ENCODE results near the gene RABGAP1. TPM values are rescaled to one million over a fixed set of nuclear protein-coding genes. Genes with fewer than 3 reads are reported as not detected.

The RABGAP1 gene
- total RNA-seq, 1 experiment from 2014 or later: 95.8 TPM

DNA sequence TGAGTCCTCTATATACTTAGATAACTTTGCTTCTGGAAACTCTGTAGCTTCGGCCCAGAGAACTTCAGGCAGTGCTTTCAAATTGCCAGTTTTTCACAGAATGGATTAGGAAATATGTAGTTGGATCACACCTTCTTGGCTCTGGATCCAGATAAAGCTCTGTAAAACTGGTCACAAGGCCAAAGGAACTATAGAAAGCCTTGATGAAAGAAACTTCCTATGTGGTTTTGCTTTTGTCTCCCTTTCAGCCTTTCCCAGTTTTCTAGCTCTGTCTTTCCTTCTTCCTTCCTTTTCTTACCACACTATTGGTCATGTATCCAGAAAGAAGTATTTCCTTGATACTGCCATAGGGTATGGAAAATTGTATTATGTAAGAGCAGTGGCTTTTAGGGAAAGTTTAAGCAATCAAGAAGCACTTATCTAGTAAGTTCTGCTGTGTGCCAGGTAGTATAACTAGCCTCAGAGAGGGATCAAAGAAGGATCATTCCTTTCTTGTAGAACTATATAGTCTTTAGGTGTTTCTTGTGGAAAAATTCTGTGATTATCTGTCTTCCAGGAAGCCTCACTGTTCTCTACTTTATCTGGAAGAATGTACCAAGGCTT, 98.9 kb downstream of the RABGAP1 start:
- no peak for DNase-seq
- Histone ChIP-seq H4K20me1 (ENCODE audit: insufficient read depth) (0 out of 2 replicates have a peak, but pooled peaks cover 3% of the 10 kb centered on the region), H2AFZ (no peak overlapping the region), H3K27me3 (ENCODE audit: insufficient read depth, low read depth) (no peaks in the 10 kb centered on the region), H3K9me3 (ENCODE audit: insufficient read depth, low read depth) (no peaks in the 10 kb centered on the region), H3K9me2 (ENCODE audit: insufficient read depth) (no peaks in the 10 kb centered on the region), H3K79me2 (ENCODE audit: low read depth) (no peaks in the 10 kb centered on the region), H3K4me1 (replicated peaks; ENCODE audit: insufficient read depth) (no peaks in the 10 kb centered on the region), H3F3A (ENCODE audit: insufficient read depth, low read depth) (no peaks in the 10 kb centered on the region), H3K4me2 (no peak overlapping the region), H3K27ac (no peak overlapping the region), H3K36me3 (ENCODE audit: low read depth) (no peaks in the 10 kb centered on the region), H3K4me3 (no peak overlapping the region)
- POLR2A ChIA-PET (ENCODE audit: unreplicated experiment): no interaction called here
- CTCF ChIA-PET: no interaction called here
- intact Hi-C loops (cut with micrococcal nuclease; ENCODE audit: unreplicated experiment): no loop called here
- BruUV-seq (replicated peaks): no TSS peak
- TF ChIP-seq EZH2 (IDR thresholded peaks at IDR 0.05; ENCODE audit: low read depth): no peak

DNA sequence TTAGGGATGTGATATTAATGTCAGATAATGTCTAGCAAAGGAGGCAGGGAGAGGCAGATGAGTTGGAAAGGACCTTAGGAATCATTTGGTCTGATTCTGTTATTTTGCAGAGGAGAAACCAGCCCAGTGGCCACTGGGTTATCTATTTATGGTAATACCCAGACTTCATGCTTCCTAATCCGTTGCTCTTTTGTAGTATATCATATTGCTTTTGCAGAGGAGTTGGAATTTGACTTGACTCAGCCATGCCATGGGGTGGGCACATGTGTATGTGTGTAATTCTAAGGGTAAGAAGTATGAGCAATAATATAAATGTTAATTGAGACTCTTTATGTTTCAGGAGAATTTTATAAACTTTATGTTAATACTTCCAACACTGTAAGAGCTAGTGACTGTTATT, 100.0 kb downstream of the RABGAP1 start:
- no peak overlapping the region for H3K4me3 ChIP-seq
- intact Hi-C loops (cut with micrococcal nuclease; ENCODE audit: unreplicated experiment): no loop called here
- H3K4me1 ChIP-seq (replicated peaks; ENCODE audit: insufficient read depth): no peaks in the 10 kb centered on the region
- H3K79me2 ChIP-seq (ENCODE audit: low read depth): no peaks in the 10 kb centered on the region
- H3K4me2 ChIP-seq: no peak overlapping the region
- no peaks in the 10 kb centered on the region for H3K9me3 ChIP-seq (ENCODE audit: insufficient read depth, low read depth)
- TF ChIP-seq, protein P1, sequence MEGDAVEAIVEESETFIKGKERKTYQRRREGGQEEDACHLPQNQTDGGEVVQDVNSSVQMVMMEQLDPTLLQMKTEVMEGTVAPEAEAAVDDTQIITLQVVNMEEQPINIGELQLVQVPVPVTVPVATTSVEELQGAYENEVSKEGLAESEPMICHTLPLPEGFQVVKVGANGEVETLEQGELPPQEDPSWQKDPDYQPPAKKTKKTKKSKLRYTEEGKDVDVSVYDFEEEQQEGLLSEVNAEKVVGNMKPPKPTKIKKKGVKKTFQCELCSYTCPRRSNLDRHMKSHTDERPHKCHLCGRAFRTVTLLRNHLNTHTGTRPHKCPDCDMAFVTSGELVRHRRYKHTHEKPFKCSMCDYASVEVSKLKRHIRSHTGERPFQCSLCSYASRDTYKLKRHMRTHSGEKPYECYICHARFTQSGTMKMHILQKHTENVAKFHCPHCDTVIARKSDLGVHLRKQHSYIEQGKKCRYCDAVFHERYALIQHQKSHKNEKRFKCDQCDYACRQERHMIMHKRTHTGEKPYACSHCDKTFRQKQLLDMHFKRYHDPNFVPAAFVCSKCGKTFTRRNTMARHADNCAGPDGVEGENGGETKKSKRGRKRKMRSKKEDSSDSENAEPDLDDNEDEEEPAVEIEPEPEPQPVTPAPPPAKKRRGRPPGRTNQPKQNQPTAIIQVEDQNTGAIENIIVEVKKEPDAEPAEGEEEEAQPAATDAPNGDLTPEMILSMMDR (conservative IDR thresholded peaks at IDR 0.05): no peak
- TF ChIP-seq EZH2 (IDR thresholded peaks at IDR 0.05; ENCODE audit: low read depth): no peak
- H3K27ac ChIP-seq: no peak overlapping the region
- no TSS peak for BruUV-seq (replicated peaks)
- CTCF ChIA-PET: no interaction called here
- no peak overlapping the region for H2AFZ ChIP-seq
- no peaks in the 10 kb centered on the region for H3K9me2 ChIP-seq (ENCODE audit: insufficient read depth)
- H3F3A ChIP-seq (ENCODE audit: insufficient read depth, low read depth): no peaks in the 10 kb centered on the region
- no peaks in the 10 kb centered on the region for H3K27me3 ChIP-seq (ENCODE audit: insufficient read depth, low read depth)
- no peaks in the 10 kb centered on the region for H3K36me3 ChIP-seq (ENCODE audit: low read depth)
- POLR2A ChIA-PET (ENCODE audit: unreplicated experiment): no interaction called here
- DNase-seq: no peak
- peaks cover 3% of the 10 kb centered on the region; the same call in 1 of the 2 replicates for H4K20me1 ChIP-seq (ENCODE audit: insufficient read depth)

DNA sequence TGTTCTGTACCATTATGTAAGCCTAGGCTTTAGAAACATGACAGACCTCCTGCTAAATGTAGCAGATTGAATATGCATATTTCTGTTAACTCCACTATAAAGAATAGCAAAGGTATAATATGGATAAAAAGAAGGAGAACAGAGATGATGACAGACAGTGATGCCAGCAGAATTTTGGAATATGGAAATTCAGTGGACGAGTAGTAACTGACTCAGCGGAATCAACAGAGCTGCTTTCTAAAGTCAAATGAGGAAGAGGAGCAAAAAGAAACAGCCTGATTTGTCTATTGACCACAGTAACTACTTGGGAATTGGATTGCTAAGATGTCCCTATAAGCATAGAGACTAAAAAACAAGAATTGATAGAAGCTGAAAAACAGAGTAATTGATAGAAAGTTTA, 100.7 kb downstream of the RABGAP1 start:
- Histone ChIP-seq H3F3A (ENCODE audit: insufficient read depth, low read depth) (no peaks in the 10 kb centered on the region), H2AFZ (no peak overlapping the region), H3K36me3 (ENCODE audit: low read depth) (no peaks in the 10 kb centered on the region), H3K9me2 (ENCODE audit: insufficient read depth) (no peaks in the 10 kb centered on the region), H4K20me1 (ENCODE audit: insufficient read depth) (peaks cover 3% of the 10 kb centered on the region; the same call in 1 of the 2 replicates), H3K27ac (no peak overlapping the region), H3K4me1 (replicated peaks; ENCODE audit: insufficient read depth) (no peaks in the 10 kb centered on the region), H3K79me2 (ENCODE audit: low read depth) (no peaks in the 10 kb centered on the region), H3K27me3 (ENCODE audit: insufficient read depth, low read depth) (no peaks in the 10 kb centered on the region), H3K4me2 (no peak overlapping the region), H3K4me3 (no peak overlapping the region), H3K9me3 (ENCODE audit: insufficient read depth, low read depth) (no peaks in the 10 kb centered on the region)
- POLR2A ChIA-PET (ENCODE audit: unreplicated experiment): no interaction called here
- no TSS peak for BruUV-seq (replicated peaks)
- no peak for DNase-seq
- TF ChIP-seq, protein P1 (conservative IDR thresholded peaks at IDR 0.05): no peak
- no peak for TF ChIP-seq EZH2 (IDR thresholded peaks at IDR 0.05; ENCODE audit: low read depth)
- intact Hi-C loops (cut with micrococcal nuclease; ENCODE audit: unreplicated experiment): no loop called here
- CTCF ChIA-PET: no interaction called here
